B cell (primary cell): Measurements from ENCODE around the gene MALL.

Source experiments
- CTCF ChIP-seq: fragments of 200-600 bp; IDR thresholded peaks from one replicate; pipeline ENCODE4 v1.8.0; 2022; ENCODE audit warnings: antibody characterized with exemption, mild to moderate bottlenecking
- EZH2 ChIP-seq: IDR thresholded peaks from 2 replicates; pipeline ENCODE4 v1.6.1; 2012; ENCODE audit warnings: borderline replicate concordance, low read depth, mild to moderate bottlenecking, moderate library complexity, low read length; ENCODE audit not compliant: insufficient read depth, poor library complexity, severe bottlenecking

GRCh38 chr2:110121592-110121991 is 6.0 kb upstream of the MALL start:
- TF ChIP-seq EZH2 (no peak), CTCF (no peak)
